ENCODE measurements around the gene SLC25A41. TPM values are rescaled to one million over a fixed set of nuclear protein-coding genes. Genes with fewer than 3 reads are reported as not detected.
"Not testable (repeated sequence)": the region's sequence is repeated elsewhere in the genome, so short reads cannot be mapped to it uniquely, and the experiment has no call there.

The SLC25A41 gene
- polyA plus RNA-seq, 1 donor (not counting 4 experiments of a cell fraction or from before 2014, with no cell fraction given) = not detected

DNA sequence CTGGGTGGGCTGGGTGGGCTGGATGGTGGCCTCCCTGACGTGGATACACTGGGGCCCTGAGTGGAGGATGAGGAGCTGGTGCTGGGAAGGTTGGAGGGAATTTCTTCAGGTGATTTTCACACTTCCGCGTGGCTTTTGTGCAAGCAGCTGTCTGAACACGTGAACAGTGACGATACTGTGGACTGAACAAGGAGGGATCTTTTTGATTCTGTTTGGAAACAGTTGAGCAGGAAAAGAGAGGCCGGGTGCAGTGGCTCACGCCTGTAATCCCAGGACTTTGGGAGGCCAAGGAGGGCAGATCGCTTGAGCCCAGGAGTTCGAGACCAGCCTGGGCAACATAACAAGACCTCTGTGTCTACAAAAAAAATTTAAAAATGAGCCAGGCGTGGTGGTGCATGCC lies 31.5 kb downstream of the SLC25A41 start:
- Histone ChIP-seq H4K20me1 (ENCODE audit: control insufficient read depth, extremely low read depth, insufficient read depth, low read length) (no peaks in the 10 kb centered on the region), H3K4me1 (ENCODE audit: control insufficient read depth, extremely low read depth, insufficient read depth, low read length) (no peaks in the 10 kb centered on the region), H3K36me3 (ENCODE audit: control insufficient read depth in 2 of 2, extremely low read depth in 1 of 2, insufficient read depth in 2 of 2, low read length in 2 of 2) (no peaks in the 10 kb centered on the region), H3K9me1 (ENCODE audit: control insufficient read depth, extremely low read depth, insufficient read depth, low read length) (no peaks in the 10 kb centered on the region), H3K4me2 (ENCODE audit: control insufficient read depth, extremely low read depth, insufficient read depth, low read depth, low read length) (no peak overlapping the region), H2AFZ (ENCODE audit: control insufficient read depth, low read length) (no peak overlapping the region), H3K4me3 (ENCODE audit: control insufficient read depth in 2 of 3, extremely low read depth in 1 of 3, insufficient read depth in 2 of 3, low read depth in 1 of 3, low read length in 3 of 3) (no peak overlapping the region), H3K9ac (ENCODE audit: control insufficient read depth, extremely low read depth, insufficient read depth, low read length) (no peak overlapping the region), H3K27me3 (ENCODE audit: control insufficient read depth, extremely low read depth, insufficient read depth, low read length) (no peaks in the 10 kb centered on the region), H3K79me2 (ENCODE audit: control insufficient read depth, insufficient read depth, low read length) (no peaks in the 10 kb centered on the region), H3K27ac (ENCODE audit: control insufficient read depth, insufficient read depth, low read length) (no peak overlapping the region), H3K9me3 (ENCODE audit: control insufficient read depth, low read depth, low read length) (no peaks in the 10 kb centered on the region)
- no peak for TF ChIP-seq EZH2 (IDR thresholded peaks at IDR 0.05; ENCODE audit: low read length)
- TF ChIP-seq, protein P1, sequence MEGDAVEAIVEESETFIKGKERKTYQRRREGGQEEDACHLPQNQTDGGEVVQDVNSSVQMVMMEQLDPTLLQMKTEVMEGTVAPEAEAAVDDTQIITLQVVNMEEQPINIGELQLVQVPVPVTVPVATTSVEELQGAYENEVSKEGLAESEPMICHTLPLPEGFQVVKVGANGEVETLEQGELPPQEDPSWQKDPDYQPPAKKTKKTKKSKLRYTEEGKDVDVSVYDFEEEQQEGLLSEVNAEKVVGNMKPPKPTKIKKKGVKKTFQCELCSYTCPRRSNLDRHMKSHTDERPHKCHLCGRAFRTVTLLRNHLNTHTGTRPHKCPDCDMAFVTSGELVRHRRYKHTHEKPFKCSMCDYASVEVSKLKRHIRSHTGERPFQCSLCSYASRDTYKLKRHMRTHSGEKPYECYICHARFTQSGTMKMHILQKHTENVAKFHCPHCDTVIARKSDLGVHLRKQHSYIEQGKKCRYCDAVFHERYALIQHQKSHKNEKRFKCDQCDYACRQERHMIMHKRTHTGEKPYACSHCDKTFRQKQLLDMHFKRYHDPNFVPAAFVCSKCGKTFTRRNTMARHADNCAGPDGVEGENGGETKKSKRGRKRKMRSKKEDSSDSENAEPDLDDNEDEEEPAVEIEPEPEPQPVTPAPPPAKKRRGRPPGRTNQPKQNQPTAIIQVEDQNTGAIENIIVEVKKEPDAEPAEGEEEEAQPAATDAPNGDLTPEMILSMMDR (optimal IDR thresholded peaks at IDR 0.05 in 1 of 3, IDR thresholded peaks at IDR 0.05 in 1 of 3, conservative IDR thresholded peaks at IDR 0.05 in 1 of 3; ENCODE audit: extremely low read depth in 1 of 3, insufficient read depth in 2 of 3, low read length in 3 of 3) = no peak
- dilution Hi-C loops (cut with MboI; ENCODE audit: extremely low pct_ligation_motif_present, low sequenced_read_pairs) = no loop called here
- DNase-seq (ENCODE audit: low read depth, low spot score) (no peak), FAIRE-seq (no peak)

DNA sequence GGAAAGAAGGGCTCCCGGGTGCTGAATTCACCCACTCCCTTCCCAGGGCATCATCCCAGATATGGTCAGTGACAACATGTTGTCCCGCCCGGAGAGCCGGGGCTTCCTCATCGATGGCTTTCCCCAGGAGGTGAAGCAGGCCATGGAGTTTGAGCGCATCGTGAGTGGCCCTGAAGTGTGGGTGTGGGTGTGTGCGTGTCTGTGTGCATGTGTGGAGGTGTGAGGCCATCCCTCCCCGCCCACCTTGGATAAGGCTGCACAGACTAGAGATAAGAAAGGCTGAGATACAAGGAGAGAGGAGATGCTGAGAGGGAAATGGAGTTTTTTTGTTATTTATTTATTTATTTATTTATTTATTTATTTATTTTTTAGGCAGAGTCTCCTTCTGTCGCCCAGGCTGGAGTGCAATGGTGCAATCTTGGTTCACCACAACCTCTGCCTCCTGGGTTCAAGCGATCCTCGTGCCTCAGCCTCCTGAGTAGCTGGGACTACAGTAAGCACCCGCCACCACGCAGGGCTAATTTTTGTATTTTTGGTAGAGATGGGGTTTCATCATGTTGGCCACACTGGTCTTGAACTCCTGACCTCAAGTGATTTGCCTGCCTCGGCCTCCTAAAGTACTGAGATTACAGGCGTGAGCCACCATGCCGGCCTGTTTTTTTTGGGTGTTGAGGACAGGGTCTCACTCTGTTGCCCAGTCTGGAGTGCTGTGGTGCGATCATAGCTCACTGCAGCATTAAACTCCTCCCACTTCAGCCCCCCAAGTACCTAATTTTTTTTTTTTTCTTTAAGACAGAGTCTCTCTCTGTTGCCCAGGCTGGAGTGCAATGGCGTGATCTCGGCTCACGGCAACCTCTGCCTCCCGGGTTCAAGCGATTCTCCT lies 33.3 kb downstream of the SLC25A41 start:
- H3K9ac ChIP-seq (ENCODE audit: control insufficient read depth, extremely low read depth, insufficient read depth, low read length); H3K79me2 ChIP-seq (ENCODE audit: control insufficient read depth, insufficient read depth, low read length); H3K4me2 ChIP-seq (ENCODE audit: control insufficient read depth, extremely low read depth, insufficient read depth, low read depth, low read length); H2AFZ ChIP-seq (ENCODE audit: control insufficient read depth, low read length); FAIRE-seq; dilution Hi-C loops (cut with MboI; ENCODE audit: extremely low pct_ligation_motif_present, low sequenced_read_pairs); H3K9me3 ChIP-seq (ENCODE audit: control insufficient read depth, low read depth, low read length); H3K27me3 ChIP-seq (ENCODE audit: control insufficient read depth, extremely low read depth, insufficient read depth, low read length); H3K27ac ChIP-seq (ENCODE audit: control insufficient read depth, insufficient read depth, low read length); DNase-seq (ENCODE audit: low read depth, low spot score); H3K4me3 ChIP-seq (ENCODE audit: control insufficient read depth in 2 of 3, extremely low read depth in 1 of 3, insufficient read depth in 2 of 3, low read depth in 1 of 3, low read length in 3 of 3); H3K4me1 ChIP-seq (ENCODE audit: control insufficient read depth, extremely low read depth, insufficient read depth, low read length); H4K20me1 ChIP-seq (ENCODE audit: control insufficient read depth, extremely low read depth, insufficient read depth, low read length); H3K9me1 ChIP-seq (ENCODE audit: control insufficient read depth, extremely low read depth, insufficient read depth, low read length); H3K36me3 ChIP-seq (ENCODE audit: control insufficient read depth in 2 of 2, extremely low read depth in 1 of 2, insufficient read depth in 2 of 2, low read length in 2 of 2): not testable (repeated sequence)
